Activated T-cell treated with anti-CD3 and anti-CD28 coated beads, Interleukin-2, amount 50 U/mL, for 24 hours (primary cell): Measurements from ENCODE around the gene KIF2C.

ENCODE experiments used
- DNase-seq: peaks from one replicate; pipeline ENCODE4 v3.0.0-alpha.2; 2020
- H3K27ac Mint-ChIP-seq: 2 replicates; pipeline ENCODE4 v1.8.0; 2020; ENCODE audit warnings: mild to moderate bottlenecking, mixed read lengths
- H3K27me3 Mint-ChIP-seq: 2 replicates; pipeline ENCODE4 v1.8.0; 2020; ENCODE audit warnings: mixed read lengths
- H3K36me3 Mint-ChIP-seq: 2 replicates; pipeline ENCODE4 v1.8.0; 2020; ENCODE audit warnings: low read depth, mixed read lengths
- H3K4me1 Mint-ChIP-seq: 2 replicates; pipeline ENCODE4 v1.8.0; 2020; ENCODE audit warnings: low read depth, mixed read lengths
- H3K4me3 Mint-ChIP-seq: 2 replicates; pipeline ENCODE4 v1.8.0; 2020; ENCODE audit warnings: mild to moderate bottlenecking, moderate library complexity, mixed read lengths
- H3K9me3 Mint-ChIP-seq: 2 replicates; pipeline ENCODE4 v1.8.0; 2020; ENCODE audit warnings: mixed read lengths

The KIF2C gene

DNA sequence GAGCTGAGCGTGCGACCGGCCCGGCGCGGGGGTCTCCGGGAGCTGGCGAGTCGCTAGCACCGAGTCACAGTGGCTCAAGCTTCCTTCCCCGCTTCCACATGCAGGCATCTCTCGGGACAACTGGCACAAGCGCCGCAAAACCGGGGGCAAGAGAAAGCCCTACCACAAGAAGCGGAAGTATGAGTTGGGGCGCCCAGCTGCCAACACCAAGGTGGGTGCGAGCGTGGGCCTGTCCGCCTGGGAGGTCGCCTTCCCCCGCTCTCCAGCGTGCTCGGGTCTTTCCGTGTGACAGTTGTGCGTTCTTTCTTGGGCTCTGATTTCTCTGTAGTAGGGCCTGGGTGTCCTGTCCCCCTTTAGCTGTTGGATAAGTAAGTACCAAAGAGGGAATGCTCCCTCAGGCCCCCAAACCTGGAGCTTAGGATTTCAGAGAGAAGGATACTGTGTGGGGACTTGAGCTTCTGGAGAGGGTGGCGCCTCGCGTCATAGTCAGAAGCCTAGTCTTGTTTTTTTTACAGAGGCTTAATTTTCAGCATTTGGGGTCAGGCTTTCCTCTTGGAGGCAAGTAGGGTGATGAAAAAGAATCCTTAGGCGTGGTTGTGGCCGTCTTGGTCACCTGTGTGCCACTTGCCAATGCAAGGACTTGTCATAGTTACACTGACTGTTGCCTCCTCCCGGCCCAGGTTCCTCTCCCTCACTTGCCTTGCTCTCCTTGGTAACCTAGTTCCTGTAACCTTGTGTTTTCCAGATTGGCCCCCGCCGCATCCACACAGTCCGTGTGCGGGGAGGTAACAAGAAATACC is 36.5 kb downstream of the KIF2C start:
- Mint-ChIP-seq H3K27me3 (no peaks in the 10 kb centered on the region), H3K9me3 (no peaks in the 10 kb centered on the region), H3K4me1 (peaks cover 37% of the 10 kb centered on the region), H3K36me3 (peaks cover 64% of the 10 kb centered on the region), H3K4me3 (peak overlapping the region; percentile 90), H3K27ac (peak overlapping the region; percentile 94)
- DNase-seq = peak; percentile 63

DNA sequence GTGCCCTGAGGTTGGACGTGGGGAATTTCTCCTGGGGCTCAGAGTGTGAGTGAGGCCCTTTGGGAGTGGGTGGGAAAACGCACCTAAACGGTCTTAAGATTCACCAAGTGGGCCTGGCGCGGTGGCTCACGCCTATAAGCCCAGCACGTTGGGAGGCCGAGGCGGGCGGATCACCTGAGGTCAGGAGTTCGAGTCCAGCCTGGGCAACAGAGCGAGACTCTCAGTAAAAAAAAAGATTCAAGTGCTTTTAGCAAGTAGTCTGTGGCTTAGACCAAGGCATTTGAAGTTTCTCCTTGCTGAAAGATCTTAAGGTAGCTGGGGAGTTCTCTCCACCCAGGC is 37.1 kb downstream of the KIF2C start:
- peaks cover 41% of the 10 kb centered on the region for H3K4me1 Mint-ChIP-seq
- no peaks in the 10 kb centered on the region for H3K9me3 Mint-ChIP-seq
- peak overlapping the region; percentile 90 for H3K4me3 Mint-ChIP-seq
- no peaks in the 10 kb centered on the region for H3K27me3 Mint-ChIP-seq
- no peak for DNase-seq
- H3K36me3 Mint-ChIP-seq = peaks cover 69% of the 10 kb centered on the region
- peak overlapping the region; percentile 94 for H3K27ac Mint-ChIP-seq

DNA sequence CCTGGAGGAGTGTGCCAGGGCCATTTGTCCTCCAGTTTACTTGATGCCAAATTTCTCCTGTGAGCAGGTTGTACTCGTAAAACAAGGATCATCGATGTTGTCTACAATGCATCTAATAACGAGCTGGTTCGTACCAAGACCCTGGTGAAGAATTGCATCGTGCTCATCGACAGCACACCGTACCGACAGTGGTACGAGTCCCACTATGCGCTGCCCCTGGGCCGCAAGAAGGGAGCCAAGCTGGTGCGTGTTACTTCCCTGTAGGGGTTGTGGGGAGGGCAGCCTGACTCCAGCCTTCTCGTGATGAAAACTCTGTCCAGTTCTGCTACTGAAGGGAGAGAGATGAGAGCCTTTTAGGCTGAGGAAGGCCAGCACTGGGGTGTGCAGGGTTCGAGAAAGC is 37.9 kb downstream of the KIF2C start:
- Mint-ChIP-seq H3K27me3 (no peaks in the 10 kb centered on the region), H3K4me3 (peak overlapping the region; percentile 90), H3K27ac (peak overlapping the region; percentile 94), H3K9me3 (no peaks in the 10 kb centered on the region), H3K36me3 (peaks cover 76% of the 10 kb centered on the region), H3K4me1 (peaks cover 42% of the 10 kb centered on the region)
- DNase-seq = peak; percentile 32

DNA sequence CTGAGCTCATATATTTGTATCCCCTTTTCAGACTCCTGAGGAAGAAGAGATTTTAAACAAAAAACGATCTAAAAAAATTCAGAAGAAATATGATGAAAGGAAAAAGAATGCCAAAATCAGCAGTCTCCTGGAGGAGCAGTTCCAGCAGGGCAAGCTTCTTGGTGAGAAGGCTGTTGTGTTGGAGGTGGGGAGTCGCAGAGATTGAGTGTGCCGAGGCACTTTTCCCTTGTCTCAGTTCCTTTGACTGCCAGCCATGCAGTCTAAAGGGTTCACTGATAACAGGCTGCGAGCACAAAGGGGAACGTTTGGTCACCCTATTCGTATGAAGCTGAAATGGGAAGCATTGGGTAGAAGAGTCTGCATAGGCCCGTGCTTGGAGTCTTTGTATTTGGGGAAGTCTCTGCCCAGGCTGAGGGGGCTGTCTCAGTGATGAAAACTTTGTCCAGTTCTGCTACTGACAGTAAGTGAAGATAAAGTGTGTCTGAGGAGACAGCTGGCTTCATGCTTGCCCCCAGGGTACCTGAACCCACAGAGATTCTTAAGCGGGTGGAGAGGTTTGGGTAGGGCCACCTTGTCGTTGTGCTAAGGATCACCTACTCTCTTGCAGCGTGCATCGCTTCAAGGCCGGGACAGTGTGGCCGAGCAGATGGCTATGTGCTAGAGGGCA is 38.5 kb downstream of the KIF2C start:
- peaks cover 45% of the 10 kb centered on the region for H3K4me1 Mint-ChIP-seq

DNA sequence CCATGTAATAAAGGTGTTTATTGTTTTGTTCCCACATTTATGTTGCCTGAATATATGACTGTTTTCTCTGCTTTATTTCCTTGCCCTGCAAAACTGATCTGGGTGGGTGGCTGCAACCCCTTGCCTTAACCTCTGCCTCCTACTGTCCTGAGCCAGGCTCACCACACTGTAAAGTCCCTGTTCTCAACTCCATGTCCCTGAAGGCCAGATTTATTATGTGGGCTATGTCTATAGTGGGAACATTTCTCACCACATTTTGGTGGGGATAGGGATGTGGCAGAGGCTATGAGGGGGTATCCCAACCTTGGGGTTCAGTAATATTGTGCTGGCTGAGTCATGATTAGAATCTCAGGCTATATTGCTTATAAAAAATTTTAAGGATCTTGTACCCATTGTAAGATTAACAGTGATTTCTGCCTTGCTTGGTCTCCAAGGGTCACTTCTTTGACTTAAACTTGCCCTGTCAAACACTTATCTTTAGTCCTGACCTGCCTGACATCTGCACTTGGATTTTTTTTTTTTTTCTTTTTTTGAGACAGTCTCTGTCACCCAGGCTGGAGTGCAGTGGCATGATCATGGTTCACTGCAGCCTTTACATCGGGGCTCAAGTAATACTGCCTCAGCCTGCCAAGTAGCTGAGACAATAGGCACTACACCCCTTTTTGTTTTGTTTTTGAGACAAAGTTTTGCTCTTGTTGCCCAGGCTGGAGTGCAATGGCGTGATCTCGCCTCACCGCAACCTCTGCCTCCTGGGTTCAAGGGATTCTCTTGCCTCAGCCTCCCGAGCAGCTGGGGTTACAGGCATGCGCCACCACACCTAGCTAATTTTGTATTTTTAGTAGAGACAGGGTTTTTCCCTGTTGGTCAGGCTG is 39.3 kb downstream of the KIF2C start:
- H3K36me3 Mint-ChIP-seq = peaks cover 85% of the 10 kb centered on the region

More for the DNA sequence above, 38.5 kb downstream of the KIF2C start:
- H3K4me3 Mint-ChIP-seq = peak overlapping the region; percentile 90
- peak overlapping the region; percentile 94 for H3K27ac Mint-ChIP-seq
- DNase-seq = peak; percentile 40
- H3K9me3 Mint-ChIP-seq = no peaks in the 10 kb centered on the region
- no peaks in the 10 kb centered on the region for H3K27me3 Mint-ChIP-seq
- peaks cover 79% of the 10 kb centered on the region for H3K36me3 Mint-ChIP-seq

DNA sequence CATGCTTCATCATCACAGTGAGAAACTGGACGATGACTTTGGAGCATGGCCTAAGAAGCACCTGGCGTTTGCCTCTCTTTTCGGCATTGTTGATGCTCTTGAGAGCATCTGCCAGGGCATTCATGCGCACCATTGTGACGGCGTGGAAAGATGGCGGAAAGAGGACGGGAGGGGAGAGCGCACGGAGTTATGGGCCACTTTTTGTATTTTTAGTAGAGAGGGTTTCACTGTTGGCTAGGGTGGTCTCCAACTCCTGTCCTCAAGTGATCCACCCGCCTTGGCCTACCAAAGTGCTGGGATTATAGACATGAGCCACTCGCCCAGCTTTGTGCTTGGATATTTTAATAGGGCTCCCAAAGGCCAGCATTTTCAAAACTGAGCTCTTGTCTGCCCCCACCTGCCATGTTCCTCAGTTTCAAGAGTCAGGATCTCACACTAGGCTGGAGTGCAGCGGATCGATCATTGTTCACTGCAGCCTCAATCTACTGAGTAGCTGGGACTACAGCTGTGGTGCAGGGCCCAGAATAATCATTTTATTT is 41.0 kb downstream of the KIF2C start:
- H3K27ac Mint-ChIP-seq = peak overlapping the region; percentile 94
- H3K4me1 Mint-ChIP-seq = peaks cover 57% of the 10 kb centered on the region
- DNase-seq = peak; percentile 46
- H3K9me3 Mint-ChIP-seq = no peaks in the 10 kb centered on the region
- peak overlapping the region; percentile 5 for H3K4me3 Mint-ChIP-seq
- no peaks in the 10 kb centered on the region for H3K27me3 Mint-ChIP-seq
- peaks cover 76% of the 10 kb centered on the region for H3K36me3 Mint-ChIP-seq

More for the DNA sequence above, 39.3 kb downstream of the KIF2C start:
- Mint-ChIP-seq H3K9me3 (no peaks in the 10 kb centered on the region), H3K4me1 (peaks cover 51% of the 10 kb centered on the region), H3K4me3 (peak overlapping the region; percentile 90), H3K27ac (peak overlapping the region; percentile 94), H3K27me3 (no peaks in the 10 kb centered on the region)
- DNase-seq = no peak

DNA sequence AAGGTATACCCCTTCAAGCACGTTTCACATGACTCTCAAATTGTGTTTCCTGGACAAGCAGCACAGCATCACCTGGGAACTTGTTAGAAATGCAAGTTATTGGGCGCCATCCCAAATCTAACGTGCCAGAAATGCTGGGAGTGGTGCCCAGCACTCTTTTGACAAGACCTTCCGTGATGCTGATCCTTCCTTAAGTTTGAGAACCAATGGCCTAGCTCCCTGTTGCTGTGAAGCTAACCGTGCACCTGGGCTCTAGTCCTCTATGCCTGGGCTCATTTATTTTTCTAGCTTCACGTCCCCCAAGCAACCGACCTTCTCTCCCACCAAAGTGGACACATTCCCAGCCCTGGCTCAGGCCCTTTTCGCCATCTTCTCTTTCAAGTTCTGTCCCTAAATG is 44.1 kb downstream of the KIF2C start:
- H3K27me3 Mint-ChIP-seq = no peaks in the 10 kb centered on the region
- peaks cover 45% of the 10 kb centered on the region for H3K36me3 Mint-ChIP-seq
- H3K9me3 Mint-ChIP-seq = no peaks in the 10 kb centered on the region
- no peak for DNase-seq
- H3K27ac Mint-ChIP-seq = peak overlapping the region; percentile 66
- peak overlapping the region; percentile 62 for H3K4me3 Mint-ChIP-seq
- H3K4me1 Mint-ChIP-seq = peaks cover 50% of the 10 kb centered on the region

DNA sequence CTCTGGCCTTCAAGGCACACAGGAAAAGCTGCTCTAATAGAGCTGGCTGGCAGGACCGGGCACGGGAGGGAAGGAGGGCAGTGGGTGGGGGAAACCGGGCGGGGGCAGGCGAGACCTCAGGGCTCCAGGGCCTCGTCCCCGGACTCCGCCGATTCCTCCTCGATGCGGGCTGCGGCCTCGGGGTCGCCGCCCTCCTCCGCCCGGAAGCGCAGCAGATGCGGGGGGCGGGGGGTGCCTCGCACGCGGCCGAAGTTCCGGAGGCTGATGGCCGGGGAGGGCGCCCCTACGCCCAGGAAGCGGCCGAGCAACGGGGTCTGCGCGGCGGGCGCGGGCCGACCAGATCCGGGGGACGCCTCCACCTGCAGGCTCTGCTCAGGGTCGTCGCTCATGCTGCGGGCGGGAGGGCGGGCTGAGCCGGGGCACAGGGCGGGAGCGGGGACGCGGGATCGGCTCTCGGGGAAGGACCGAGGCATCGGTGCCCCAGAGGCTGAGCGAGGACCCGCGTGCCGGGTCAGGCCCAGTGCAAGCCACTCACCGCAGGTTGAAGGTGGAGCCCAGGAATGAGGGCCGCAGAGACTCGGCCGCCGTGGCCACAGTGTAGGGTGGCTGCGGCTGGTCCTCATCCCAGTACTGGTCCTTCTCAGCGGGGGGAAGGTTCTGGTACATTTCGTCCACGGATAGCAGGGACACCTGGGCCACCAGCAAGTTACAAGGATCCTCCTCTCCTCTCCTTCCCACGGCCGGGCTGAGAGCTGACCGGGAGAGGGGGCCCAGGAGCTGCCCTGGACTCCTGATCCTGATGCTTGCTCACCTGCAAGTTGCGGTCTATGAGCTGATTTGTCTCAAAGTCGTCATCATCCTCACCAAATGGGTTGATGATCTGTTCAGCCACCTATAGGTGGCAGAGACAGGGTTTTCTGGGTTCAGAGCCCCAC is 44.7 kb downstream of the KIF2C start:
- peak; percentile 65 for DNase-seq
- Mint-ChIP-seq H3K27me3 (no peaks in the 10 kb centered on the region), H3K9me3 (no peaks in the 10 kb centered on the region), H3K4me3 (peak overlapping the region; percentile 63), H3K36me3 (peaks cover 39% of the 10 kb centered on the region), H3K27ac (peak overlapping the region; percentile 90), H3K4me1 (peaks cover 44% of the 10 kb centered on the region)

DNA sequence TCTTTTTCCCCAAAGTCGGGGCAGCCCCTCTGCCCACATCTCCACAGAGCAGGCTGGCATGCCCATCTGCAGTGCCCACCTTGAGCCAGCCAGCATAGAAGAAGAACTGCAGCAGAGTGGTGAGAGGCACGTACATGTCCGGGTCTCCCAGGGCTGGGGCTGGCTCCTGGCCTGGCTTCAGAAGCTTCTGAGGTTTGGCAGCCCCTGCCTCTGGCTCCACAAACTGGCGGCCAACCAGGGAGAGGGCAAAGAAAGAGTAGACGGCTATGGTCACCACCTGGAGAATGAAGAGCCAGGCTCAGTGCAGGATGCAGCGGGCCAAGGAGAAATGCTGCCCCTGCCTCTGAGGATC is 45.4 kb downstream of the KIF2C start:
- DNase-seq = no peak
- peak overlapping the region; percentile 63 for H3K4me3 Mint-ChIP-seq

DNA sequence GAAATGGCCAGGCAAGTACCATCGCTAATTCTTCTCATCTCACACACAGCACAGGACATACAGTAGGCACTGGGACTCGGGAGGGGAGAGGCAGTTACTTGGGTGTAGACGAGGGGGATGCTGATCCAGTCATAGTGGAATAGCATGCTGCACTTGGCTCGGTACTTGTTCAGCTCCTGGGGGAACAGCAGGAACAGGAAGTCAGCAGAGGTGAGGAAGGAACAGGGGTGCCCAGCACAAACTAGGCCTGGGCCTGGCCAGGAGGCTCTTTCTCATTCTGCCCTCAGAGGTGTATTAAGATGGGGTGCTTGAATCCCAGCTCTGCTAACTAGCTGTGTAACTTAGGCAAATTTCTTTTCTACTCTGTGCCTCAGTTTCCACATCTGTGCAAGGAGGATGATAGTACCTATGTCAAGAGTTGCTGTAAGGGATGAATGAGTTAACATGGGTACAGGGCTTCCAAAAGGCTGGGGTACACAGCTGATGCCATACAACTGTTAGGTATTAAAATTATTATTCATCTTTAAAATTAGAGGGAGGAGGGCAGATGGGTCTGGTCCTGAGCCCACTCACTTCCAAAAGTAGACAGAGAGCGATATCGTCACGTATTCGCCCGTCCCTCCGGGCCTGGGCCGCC is 46.0 kb downstream of the KIF2C start:
- Mint-ChIP-seq H3K27me3 (no peaks in the 10 kb centered on the region), H3K27ac (peak overlapping the region; percentile 90), H3K4me3 (peak overlapping the region; percentile 72), H3K36me3 (peaks cover 26% of the 10 kb centered on the region), H3K9me3 (no peaks in the 10 kb centered on the region), H3K4me1 (peaks cover 40% of the 10 kb centered on the region)
- DNase-seq = no peak

More for the DNA sequence above, 45.4 kb downstream of the KIF2C start:
- no peaks in the 10 kb centered on the region for H3K9me3 Mint-ChIP-seq
- H3K27me3 Mint-ChIP-seq = no peaks in the 10 kb centered on the region
- H3K4me1 Mint-ChIP-seq = peaks cover 44% of the 10 kb centered on the region
- peaks cover 32% of the 10 kb centered on the region for H3K36me3 Mint-ChIP-seq
- peak overlapping the region; percentile 90 for H3K27ac Mint-ChIP-seq

DNA sequence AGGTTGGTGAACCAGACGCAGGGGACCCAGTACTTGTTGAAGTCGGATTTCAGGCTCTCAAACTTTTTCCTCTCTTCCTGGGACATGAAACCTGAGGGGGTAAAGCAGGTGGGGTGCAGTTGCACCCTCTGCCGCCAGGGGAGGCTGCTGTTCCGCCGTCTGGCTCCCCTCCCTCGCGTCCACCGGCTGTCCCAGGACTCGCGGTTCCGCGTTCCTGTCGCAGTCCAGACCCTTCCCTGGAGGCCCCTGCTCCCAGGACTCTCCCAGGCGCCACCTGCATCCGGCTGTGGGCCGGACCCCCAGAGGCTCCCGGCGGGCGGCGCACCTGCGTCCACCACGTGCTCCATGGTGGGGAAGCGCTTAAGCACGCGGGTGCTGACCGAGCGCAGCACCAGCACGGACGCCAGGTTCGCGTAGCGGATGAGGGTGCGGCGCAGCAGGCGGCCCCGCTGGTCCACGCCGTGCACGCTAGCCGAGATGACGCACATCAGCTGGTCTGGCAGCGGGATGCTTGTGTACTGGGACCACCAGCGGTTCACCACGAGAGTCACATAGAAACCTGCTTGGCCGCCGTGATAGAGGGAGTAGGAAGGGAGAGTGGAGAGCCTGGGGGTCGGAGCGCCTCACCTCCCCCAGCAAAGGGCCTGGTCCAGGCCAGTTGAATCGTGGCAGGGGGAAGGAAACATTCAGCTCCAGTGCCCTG is 46.7 kb downstream of the KIF2C start:
- H3K4me1 Mint-ChIP-seq = peaks cover 38% of the 10 kb centered on the region
- H3K36me3 Mint-ChIP-seq = peaks cover 19% of the 10 kb centered on the region
- H3K27me3 Mint-ChIP-seq = no peaks in the 10 kb centered on the region
- H3K27ac Mint-ChIP-seq = peak overlapping the region; percentile 90
- peak overlapping the region; percentile 72 for H3K4me3 Mint-ChIP-seq
- H3K9me3 Mint-ChIP-seq = no peaks in the 10 kb centered on the region
- peak; percentile 90 for DNase-seq

DNA sequence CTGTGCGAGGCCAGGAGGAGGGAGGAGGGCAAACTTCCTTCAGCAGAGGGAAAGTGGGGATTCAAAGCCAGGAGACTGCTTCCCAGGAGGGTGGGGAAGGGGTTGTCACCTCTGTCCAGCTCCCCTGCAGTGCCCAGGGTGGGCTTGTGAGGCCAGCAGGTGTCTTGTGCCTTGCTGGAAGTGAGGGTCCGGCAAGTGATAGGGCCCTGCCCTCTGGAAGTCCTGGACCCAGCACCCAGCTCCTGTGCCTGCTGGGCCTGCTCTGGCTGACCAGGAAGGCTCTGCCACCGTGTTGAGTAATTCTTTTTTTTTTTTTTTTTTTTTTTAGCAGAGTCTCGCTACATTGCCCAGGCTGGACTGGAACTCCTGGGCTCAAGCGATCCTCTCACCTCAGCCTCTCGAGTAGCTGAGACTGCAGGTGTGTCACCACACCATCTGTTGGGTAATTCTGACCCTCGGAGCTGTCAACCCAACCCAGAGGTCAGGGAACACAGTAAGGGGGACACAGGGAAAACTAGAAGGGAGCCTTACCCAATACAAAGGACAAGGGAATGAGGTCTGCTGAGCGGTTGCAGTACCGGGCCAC is 47.3 kb downstream of the KIF2C start:
- peak overlapping the region; percentile 72 for H3K4me3 Mint-ChIP-seq
- peaks cover 13% of the 10 kb centered on the region for H3K36me3 Mint-ChIP-seq
- no peaks in the 10 kb centered on the region for H3K9me3 Mint-ChIP-seq
- no peak for DNase-seq
- peaks cover 35% of the 10 kb centered on the region for H3K4me1 Mint-ChIP-seq
- H3K27ac Mint-ChIP-seq = peak overlapping the region; percentile 90
- no peaks in the 10 kb centered on the region for H3K27me3 Mint-ChIP-seq
